GM21786 (cell line): ENCODE data around the gene HIF3A.

Experiments used
- ATAC-seq: cut with Tn5 transposase; IDR thresholded peaks from one replicate; pipeline ENCODE4 v1.9.1; 2021; ENCODE audit not compliant: unreplicated experiment

HIF3A gene

DNA sequence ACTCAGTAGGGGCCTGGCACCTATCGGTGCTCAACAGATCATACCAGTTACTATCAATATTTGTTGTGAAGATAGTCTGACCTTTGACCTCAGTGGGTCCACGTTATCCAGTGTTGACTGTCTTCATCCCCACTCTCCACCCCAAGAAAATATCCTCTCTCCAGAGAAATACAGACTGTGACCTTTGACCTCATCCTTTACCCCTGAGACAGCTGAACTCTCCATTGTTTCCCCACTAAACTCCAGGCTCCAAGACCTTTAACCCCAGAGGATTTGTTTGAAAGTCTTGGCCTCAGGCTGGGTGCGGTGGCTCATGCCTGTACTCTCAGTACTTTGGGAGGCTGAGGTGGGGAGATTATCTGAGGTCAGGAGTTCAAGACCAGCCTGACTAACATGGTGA, 27.4 kb downstream of the HIF3A start:
- ATAC-seq: no peak

DNA sequence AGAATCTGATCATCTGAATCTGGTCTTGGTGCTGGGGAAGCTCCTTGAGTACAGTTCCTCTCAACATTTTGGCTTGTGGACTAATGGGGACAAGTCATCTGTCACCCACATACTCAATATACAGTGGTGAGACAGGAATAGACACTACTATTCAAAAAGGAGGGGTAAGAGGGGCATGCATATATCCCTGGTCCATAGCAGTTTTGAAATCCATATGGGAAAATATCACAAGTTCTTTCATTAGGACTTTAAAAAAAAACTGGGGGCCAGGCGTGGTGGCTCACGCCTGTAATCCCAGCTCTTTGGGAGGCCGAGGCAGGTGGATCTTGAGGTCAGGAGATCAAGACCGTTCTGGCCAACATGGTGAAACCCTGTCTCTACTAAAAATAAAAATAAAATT, 29.8 kb downstream of the HIF3A start:
- ATAC-seq: no peak

- no peak for ATAC-seq
Measured at GRCh38 chr19:46328079-46328478, 31.2 kb downstream of the HIF3A start.

DNA sequence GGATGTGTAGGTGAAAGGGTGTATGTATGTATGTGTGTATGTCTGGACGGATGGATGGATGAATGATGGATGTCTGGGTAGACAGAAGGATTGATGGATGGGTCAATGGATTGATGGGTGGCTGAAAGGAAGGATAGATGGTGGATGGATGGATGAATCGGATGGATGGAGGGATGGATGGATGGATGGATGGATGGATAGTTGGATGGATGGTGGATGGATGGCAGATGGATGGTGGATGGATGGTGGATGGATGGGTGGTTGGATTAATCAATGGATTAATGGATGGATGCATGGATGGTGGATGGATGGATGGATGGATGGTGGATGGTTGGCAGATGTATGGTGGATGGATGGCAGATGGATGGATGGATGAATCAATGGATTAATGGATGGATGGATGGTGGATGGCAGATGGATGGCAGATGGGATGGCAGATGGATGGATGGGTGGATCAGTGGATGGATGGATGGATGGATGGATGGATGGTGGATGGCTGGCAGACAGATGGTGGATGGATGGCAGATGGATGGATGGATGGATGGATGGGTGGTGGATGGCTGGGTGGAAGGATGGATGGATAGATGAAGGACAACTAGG, 33.6 kb downstream of the HIF3A start:
- no peak for ATAC-seq

- no peak for ATAC-seq
Measured at GRCh38 chr19:46337487-46337886, 40.6 kb downstream of the HIF3A start.

DNA sequence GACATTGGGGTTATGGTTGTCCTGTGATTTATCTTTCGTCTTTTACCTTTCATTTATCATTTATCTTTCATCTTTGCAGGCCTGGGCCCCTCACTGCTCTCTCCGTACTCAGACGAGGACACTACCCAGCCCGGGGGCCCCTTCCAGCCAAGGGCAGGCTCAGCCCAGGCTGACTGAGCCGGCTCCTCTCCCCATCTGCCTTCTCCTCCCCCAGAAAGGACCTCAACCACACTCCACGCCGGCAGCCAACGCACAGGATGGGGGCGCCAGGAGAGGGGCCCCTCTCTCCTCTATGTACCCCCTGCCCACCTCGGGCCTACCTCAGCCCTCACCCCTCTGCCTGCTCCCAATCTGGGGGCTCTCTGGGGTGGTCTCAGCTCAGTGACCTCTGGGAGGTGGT, 42.6 kb downstream of the HIF3A start:
- no peak for ATAC-seq

GRCh38 chr19:46340051-46340659, 43.3 kb downstream of the HIF3A start:
- no peak for ATAC-seq

DNA sequence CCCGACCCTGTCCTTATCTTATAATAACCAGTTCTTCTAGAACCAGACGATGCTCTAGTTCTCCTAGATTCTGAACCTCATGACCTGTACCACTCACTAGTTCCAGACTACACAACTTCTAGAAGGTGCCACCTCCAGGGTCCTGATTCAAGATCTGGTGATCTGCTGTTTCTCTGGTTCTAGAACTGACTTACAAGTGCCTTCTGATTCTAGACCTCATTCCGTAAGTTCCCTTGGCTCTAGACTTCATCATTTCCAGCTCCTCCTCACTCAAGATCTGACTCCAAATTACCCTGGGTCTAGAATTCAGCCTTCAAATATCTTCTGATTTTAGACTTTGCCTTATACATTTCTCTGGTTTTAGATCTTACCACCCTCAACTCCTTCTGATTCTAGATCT, 45.1 kb downstream of the HIF3A start:
- ATAC-seq: no peak

GRCh38 chr19:46344363-46344762, 47.5 kb downstream of the HIF3A start:
- no peak for ATAC-seq

DNA sequence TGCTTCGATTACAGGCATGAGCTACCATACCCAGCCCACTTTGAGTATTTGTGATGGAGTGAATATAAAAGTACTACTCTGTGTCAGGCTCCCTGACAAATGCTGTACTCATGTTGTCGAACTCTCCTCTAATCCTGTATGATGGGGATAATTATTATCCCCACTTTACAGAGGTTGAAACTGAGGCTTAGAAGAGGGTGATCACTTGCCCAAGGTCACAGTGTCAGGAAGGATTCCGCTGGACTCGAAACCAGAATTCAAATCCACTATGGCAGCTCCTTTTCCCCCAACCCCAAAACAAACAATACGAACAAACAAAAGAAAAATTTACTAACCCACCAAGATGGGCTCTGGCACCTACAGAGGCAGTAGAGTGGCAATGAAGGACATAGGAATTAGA, 48.3 kb downstream of the HIF3A start:
- ATAC-seq: no peak

DNA sequence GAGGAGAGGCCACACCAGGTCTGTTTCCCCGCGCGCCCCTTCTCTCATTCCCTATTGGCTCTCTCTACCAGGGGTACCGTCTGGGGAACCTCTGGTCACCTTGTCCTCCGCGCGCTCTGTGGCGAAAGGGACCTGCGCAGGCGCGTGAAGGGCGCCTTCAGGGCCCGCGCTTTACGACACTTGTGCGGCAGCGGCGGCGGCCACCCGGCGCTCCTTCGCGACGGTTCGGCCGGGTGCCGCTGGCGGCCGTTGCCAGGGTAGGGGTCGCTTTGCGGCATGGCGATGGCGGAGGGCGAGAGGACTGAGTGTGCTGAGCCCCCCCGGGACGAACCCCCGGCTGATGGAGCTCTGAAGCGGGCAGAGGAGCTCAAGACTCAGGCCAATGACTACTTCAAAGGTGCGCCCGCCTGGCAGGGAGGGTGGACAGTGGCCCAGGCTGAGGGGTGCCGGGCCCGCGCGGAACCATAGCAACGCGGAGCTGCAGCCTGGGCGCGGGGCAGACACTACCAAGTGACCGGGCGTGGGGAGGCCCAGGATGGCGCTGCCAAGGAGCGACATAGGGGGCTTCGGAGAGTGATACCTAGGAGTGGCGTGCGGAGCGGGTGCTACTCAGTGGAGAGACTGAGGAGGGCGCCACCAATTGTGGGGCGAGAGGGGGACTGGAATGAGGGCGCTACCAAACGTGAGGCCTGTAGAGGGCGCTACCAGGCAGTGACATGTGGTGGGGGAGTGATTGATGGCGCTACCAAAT, 50.2 kb downstream of the HIF3A start, which contains the start of gene PPP5C:
TSS of gene PPP5C (plus strand) at position 267 of the 751 bp plus-strand sequence. CDS start at position 277, 10 bp downstream.
- ATAC-seq: peak; percentile 40

GRCh38 chr19:46347572-46347883, 50.7 kb downstream of the HIF3A start:
- ATAC-seq: no peak

DNA sequence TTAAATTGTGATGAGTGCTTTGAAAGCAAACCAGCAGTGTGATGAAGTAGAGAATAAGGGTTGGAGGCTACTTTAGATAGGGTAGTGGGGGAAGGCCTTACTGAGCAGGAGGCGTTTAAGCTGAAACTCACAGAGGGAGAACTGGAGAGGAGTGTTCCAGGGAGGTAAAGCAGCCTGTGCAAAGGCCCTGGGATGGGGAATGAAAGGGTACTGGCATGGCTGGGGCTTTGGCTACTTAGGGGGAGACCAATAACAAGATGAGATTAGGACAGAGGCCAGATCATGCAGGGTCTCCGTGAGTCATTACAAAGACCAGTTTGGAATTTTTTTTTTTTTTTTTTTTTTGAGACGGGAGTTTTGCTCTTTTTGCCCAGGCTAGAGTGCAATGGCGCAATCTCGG, 51.1 kb downstream of the HIF3A start:
- no peak for ATAC-seq

DNA sequence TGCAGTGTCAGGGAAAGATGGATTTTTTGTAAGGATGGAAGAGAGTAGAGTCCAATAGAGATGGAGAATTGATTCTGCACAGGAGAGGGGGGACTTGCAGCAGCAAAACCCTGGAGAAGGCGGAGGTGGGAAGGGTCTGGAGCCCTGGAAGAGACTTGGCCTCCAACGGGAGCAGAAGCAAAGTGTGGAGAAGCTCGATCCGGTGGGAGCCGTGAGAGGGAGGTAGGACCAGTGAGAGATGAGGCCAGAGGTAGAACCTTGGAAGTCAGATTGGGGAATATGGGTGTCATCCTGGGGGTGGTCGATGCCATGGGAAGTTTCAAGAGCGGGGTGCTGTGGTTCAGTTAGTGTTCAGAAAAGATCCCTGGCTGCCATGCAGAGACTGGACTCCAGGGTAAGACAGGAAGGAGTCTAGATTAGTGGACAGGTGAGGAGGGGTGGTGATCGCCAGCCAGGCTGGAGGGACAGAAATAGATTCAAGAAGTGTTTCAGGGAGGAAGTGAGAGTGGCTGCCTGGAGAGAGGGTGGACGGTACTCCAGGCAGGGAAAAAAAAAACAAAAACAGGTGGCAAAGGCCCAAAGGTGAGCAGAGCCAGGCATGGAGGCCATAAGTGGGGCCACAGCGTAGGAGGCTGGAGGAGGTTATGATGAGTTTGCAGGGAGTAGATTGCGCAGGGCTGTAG, 52.6 kb downstream of the HIF3A start:
- no peak for ATAC-seq

DNA sequence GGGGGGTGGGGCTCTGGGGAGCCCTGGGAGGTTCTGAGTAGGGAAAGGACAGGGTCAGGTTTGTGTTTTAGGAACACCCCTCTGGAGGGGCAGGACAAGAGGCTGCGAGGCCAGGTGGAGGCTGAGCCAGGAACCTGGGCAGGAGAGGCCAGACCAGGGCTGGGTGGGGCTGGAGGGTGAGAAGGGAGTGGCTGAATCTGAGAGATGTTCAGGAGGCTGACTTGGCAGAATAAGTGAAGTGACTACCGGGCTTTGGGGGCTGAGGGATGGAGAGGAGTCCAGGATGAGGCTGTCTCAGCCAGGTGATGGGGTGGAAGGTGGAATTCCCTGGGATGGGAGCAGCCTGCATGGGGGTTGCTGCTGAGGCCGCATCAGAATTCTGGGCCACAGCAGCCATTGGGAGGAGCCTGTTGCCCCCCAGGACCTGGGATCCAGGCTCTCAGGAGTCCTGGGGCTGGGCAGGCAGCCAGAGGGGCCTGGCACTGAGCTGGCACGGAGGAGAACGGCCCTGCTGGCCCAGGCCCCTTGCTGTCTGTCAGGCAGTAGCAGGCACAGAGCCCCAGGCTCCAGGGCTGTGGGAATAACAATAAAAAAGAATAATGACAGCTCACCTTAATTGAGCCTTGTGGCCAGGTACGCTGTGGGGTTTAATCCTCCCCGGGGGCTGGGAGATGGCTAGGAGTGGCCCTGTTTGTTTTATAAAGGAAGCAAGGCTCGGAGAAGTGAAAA, 53.4 kb downstream of the HIF3A start:
- ATAC-seq: no peak

- ATAC-seq: no peak
Measured at GRCh38 chr19:46350758-46351159, 53.9 kb downstream of the HIF3A start.

DNA sequence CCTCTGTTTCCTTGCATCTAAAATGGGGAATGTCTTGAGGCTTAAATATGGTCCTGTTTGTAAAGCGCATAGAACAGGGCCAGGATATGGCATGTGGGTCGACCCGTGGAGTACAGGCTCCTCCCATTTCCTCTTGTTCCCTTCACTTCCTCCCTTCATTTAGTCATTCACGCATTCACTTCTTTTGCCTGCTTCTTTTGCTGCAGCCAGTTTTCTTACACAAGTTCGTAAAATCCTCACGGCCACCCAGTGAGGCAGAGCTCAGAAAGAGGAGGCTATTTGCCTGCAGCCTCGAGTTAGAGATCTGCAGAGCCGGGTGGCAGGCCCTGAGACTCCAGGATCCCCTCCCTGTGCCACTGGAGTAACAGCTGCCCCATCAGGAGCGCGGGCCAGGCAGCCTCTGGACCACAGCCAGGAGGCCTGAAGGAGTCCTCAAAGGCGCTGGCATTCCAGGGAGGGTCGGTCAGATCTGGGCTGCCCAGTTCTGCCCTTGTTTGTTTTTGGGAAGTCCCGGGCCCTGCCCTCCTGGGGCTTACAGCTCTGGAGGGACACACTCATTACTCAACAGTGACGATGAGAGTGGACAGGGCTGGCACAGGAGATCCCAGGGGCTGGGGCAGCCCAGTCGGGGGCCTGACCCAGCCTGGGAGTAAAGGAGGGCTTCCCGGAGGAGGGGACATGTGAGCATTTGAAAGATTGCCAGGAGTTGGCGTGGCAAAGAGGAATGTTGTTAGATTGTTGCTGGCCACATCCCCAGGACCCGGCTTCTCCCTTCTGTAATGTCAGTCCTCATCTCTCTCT, 54.6 kb downstream of the HIF3A start:
- ATAC-seq: no peak

GRCh38 chr19:46353730-46354528, 57.1 kb downstream of the HIF3A start:
- no peak for ATAC-seq

- no peak for ATAC-seq
Measured at GRCh38 chr19:46355234-46356148, 58.6 kb downstream of the HIF3A start.
